Measurements from ENCODE around the gene AHCTF1. TPM values are rescaled to one million over a fixed set of nuclear protein-coding genes. Genes with fewer than 3 reads are reported as not detected.
A peak's percentile ranks its signal among the peaks of the same experiment; 100 is the strongest.

Gene AHCTF1
- total and polyA plus RNA-seq, 2 experiments from 2014 or later = 7.6 to 19.5 TPM

- in situ Hi-C loops (cut with MboI) = no loop called here
- Histone ChIP-seq H3K27ac (no peak overlapping the region), H4K20me1 (ENCODE audit: insufficient read depth) (no peaks in the 10 kb centered on the region), H2AFZ (peak overlapping the region; percentile 71), H3K27me3 (replicated peaks; ENCODE audit: insufficient read depth) (no peaks in the 10 kb centered on the region), H3K4me1 (ENCODE audit: insufficient read depth) (no peaks in the 10 kb centered on the region), H3K4me2 (ENCODE audit: unreplicated experiment) (peak overlapping the region; percentile 45), H3K9me3 (ENCODE audit: low read depth) (no peaks in the 10 kb centered on the region), H3K9me2 (ENCODE audit: insufficient read depth) (no peaks in the 10 kb centered on the region), H3K79me2 (ENCODE audit: insufficient read depth) (no peaks in the 10 kb centered on the region), H3F3A (ENCODE audit: insufficient read depth) (no peaks in the 10 kb centered on the region), H3K9ac (no peak overlapping the region), H3K36me3 (ENCODE audit: low read depth) (no peaks in the 10 kb centered on the region), H3K4me3 (no peak overlapping the region)
- peak; percentile 80 for DNase-seq
- 2 to 7% methylated on average over 7 of the region's 7 CpGs for WGBS, 2 experiments (ENCODE audit: low coverage in 1 of 2, low lambda C conversion rate in 2 of 2, missing lambda C conversion rate in 2 of 2)
- no peak for TF ChIP-seq EZH2 (IDR thresholded peaks at IDR 0.05; ENCODE audit: insufficient read depth, poor library complexity, severe bottlenecking)
- no peak for TF ChIP-seq EZH2phosphoT487 (IDR thresholded peaks at IDR 0.05; ENCODE audit: insufficient read depth, low read depth)
Observed at GRCh38 chr1:246947255-246947654, 15.5 kb upstream of the AHCTF1 start.

DNA sequence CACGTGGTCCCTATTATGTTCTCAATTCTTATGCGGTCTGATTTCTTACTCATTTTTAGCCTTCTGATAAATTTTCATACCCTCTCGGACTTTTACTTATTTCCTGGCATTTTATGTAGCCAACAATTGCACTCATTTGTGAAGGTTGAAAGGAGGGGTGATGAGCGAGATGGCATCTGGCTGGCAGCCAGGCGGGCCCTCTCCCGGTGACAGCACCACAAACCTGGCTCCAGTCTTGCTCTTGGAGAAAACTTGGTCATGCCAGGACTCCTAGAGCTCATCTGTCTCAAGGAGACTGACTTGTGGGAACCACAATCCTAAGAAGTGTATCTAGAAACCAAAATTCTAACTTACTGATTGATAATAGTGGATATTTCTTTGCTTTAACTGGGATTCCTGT is 14.6 kb upstream of the AHCTF1 start:
- Histone ChIP-seq H3K9ac (no peak overlapping the region), H3K79me2 (ENCODE audit: insufficient read depth) (no peaks in the 10 kb centered on the region), H3K4me1 (ENCODE audit: insufficient read depth) (no peaks in the 10 kb centered on the region), H4K20me1 (ENCODE audit: insufficient read depth) (no peaks in the 10 kb centered on the region), H3K36me3 (ENCODE audit: low read depth) (no peaks in the 10 kb centered on the region), H2AFZ (no peak overlapping the region), H3K9me2 (ENCODE audit: insufficient read depth) (no peaks in the 10 kb centered on the region), H3K27me3 (replicated peaks; ENCODE audit: insufficient read depth) (no peaks in the 10 kb centered on the region), H3K4me2 (ENCODE audit: unreplicated experiment) (no peak overlapping the region), H3F3A (ENCODE audit: insufficient read depth) (no peaks in the 10 kb centered on the region), H3K4me3 (no peak overlapping the region), H3K27ac (no peak overlapping the region), H3K9me3 (ENCODE audit: low read depth) (no peaks in the 10 kb centered on the region)
- in situ Hi-C loops (cut with MboI) = no loop called here
- TF ChIP-seq EZH2 (IDR thresholded peaks at IDR 0.05; ENCODE audit: insufficient read depth, poor library complexity, severe bottlenecking) (no peak), EZH2phosphoT487 (IDR thresholded peaks at IDR 0.05; ENCODE audit: insufficient read depth, low read depth) (no peak)
- WGBS, 2 experiments (ENCODE audit: low coverage in 1 of 2, low lambda C conversion rate in 2 of 2, missing lambda C conversion rate in 2 of 2) = 72 to 79% methylated on average over 6 of the region's 6 CpGs
- no peak for DNase-seq

- DNase-seq = no peak
- peaks cover 16% of the 10 kb centered on the region for H3F3A ChIP-seq (ENCODE audit: insufficient read depth)
- H3K9me2 ChIP-seq (ENCODE audit: insufficient read depth) = no peaks in the 10 kb centered on the region
- no peak for TF ChIP-seq EZH2 (IDR thresholded peaks at IDR 0.05; ENCODE audit: insufficient read depth, poor library complexity, severe bottlenecking)
- no peak for TF ChIP-seq EZH2phosphoT487 (IDR thresholded peaks at IDR 0.05; ENCODE audit: insufficient read depth, low read depth)
- H2AFZ ChIP-seq = 0 out of 2 replicates have a peak overlapping the region, but pooled peaks have one; percentile 39
- H4K20me1 ChIP-seq (ENCODE audit: insufficient read depth) = no peaks in the 10 kb centered on the region
- peaks cover 13% of the 10 kb centered on the region for H3K79me2 ChIP-seq (ENCODE audit: insufficient read depth)
- H3K9ac ChIP-seq = no peak overlapping the region
- 43 to 55% methylated on average over 1 of the region's 1 CpG for WGBS, 2 experiments (ENCODE audit: low coverage in 1 of 2, low lambda C conversion rate in 2 of 2, missing lambda C conversion rate in 2 of 2)
- no peak overlapping the region for H3K4me2 ChIP-seq (ENCODE audit: unreplicated experiment)
- H3K4me3 ChIP-seq = no peak overlapping the region
- in situ Hi-C loops (cut with MboI) = no loop called here
- H3K36me3 ChIP-seq (ENCODE audit: low read depth) = no peaks in the 10 kb centered on the region
- no peaks in the 10 kb centered on the region for H3K9me3 ChIP-seq (ENCODE audit: low read depth)
- peaks cover 9% of the 10 kb centered on the region; the same call in 1 of the 2 replicates for H3K4me1 ChIP-seq (ENCODE audit: insufficient read depth)
- no peak overlapping the region for H3K27ac ChIP-seq
- no peaks in the 10 kb centered on the region for H3K27me3 ChIP-seq (replicated peaks; ENCODE audit: insufficient read depth)
Observed at GRCh38 chr1:246934765-246935164, 3.0 kb upstream of the AHCTF1 start.

GRCh38 chr1:246933893-246934292 is 2.1 kb upstream of the AHCTF1 start:
- 74 to 78% methylated on average over 2 of the region's 2 CpGs for WGBS, 2 experiments (ENCODE audit: low coverage in 1 of 2, low lambda C conversion rate in 2 of 2, missing lambda C conversion rate in 2 of 2)
- in situ Hi-C loops (cut with MboI) = no loop called here
- TF ChIP-seq EZH2phosphoT487 (IDR thresholded peaks at IDR 0.05; ENCODE audit: insufficient read depth, low read depth) (no peak), EZH2 (IDR thresholded peaks at IDR 0.05; ENCODE audit: insufficient read depth, poor library complexity, severe bottlenecking) (no peak)
- DNase-seq = no peak
- Histone ChIP-seq H3K4me3 (no peak overlapping the region), H3K9me2 (ENCODE audit: insufficient read depth) (no peaks in the 10 kb centered on the region), H3F3A (ENCODE audit: insufficient read depth) (peaks cover 25% of the 10 kb centered on the region), H3K9me3 (ENCODE audit: low read depth) (no peaks in the 10 kb centered on the region), H4K20me1 (ENCODE audit: insufficient read depth) (no peaks in the 10 kb centered on the region), H3K27ac (no peak overlapping the region), H3K27me3 (replicated peaks; ENCODE audit: insufficient read depth) (no peaks in the 10 kb centered on the region), H3K79me2 (ENCODE audit: insufficient read depth) (peaks cover 22% of the 10 kb centered on the region), H3K9ac (no peak overlapping the region), H3K4me2 (ENCODE audit: unreplicated experiment) (no peak overlapping the region), H2AFZ (no peak overlapping the region), H3K4me1 (ENCODE audit: insufficient read depth) (peaks cover 12% of the 10 kb centered on the region; the same call in 1 of the 2 replicates), H3K36me3 (ENCODE audit: low read depth) (peaks cover 1% of the 10 kb centered on the region)

- Histone ChIP-seq H3K4me2 (ENCODE audit: unreplicated experiment) (peak overlapping the region; percentile 97), H3K36me3 (ENCODE audit: low read depth) (peaks cover 5% of the 10 kb centered on the region), H3K4me3 (peak overlapping the region; percentile 78), H3K9ac (peak overlapping the region; percentile 94), H3K27ac (no peak overlapping the region), H3K9me3 (ENCODE audit: low read depth) (no peaks in the 10 kb centered on the region), H4K20me1 (ENCODE audit: insufficient read depth) (0 out of 2 replicates have a peak, but pooled peaks cover 5% of the 10 kb centered on the region), H3K27me3 (replicated peaks; ENCODE audit: insufficient read depth) (no peaks in the 10 kb centered on the region), H3K9me2 (ENCODE audit: insufficient read depth) (no peaks in the 10 kb centered on the region), H2AFZ (peak overlapping the region; percentile 100), H3K4me1 (ENCODE audit: insufficient read depth) (peaks cover 12% of the 10 kb centered on the region; the same call in 1 of the 2 replicates), H3K79me2 (ENCODE audit: insufficient read depth) (peaks cover 38% of the 10 kb centered on the region), H3F3A (ENCODE audit: insufficient read depth) (peaks cover 33% of the 10 kb centered on the region)
- DNase-seq = peak; percentile 15
- TF ChIP-seq EZH2 (IDR thresholded peaks at IDR 0.05; ENCODE audit: insufficient read depth, poor library complexity, severe bottlenecking) (no peak), EZH2phosphoT487 (IDR thresholded peaks at IDR 0.05; ENCODE audit: insufficient read depth, low read depth) (no peak)
- WGBS, 2 experiments (ENCODE audit: low coverage in 1 of 2, low lambda C conversion rate in 2 of 2, missing lambda C conversion rate in 2 of 2) = 1 to 4% methylated on average over 8 of the region's 8 CpGs
- in situ Hi-C loops (cut with MboI) = no loop called here
Observed at GRCh38 chr1:246932366-246932700, 585 bp upstream of the AHCTF1 start.

Measured in GM23248 (cell line).